Measurements from ENCODE around the gene TASP1.

TASP1 gene

GRCh38 chr20:13457487-13457886 lies 181.2 kb downstream of the TASP1 start:
- no peak for TF ChIP-seq CTCF (conservative IDR thresholded peaks at IDR 0.05; ENCODE audit: low read depth, low read length)
- no peak overlapping the region for H3K4me3 ChIP-seq (ENCODE audit: low read length)
- no peak for DNase-seq (ENCODE audit: low read depth)

GRCh38 chr20:13455713-13456112 lies 183.0 kb downstream of the TASP1 start:
- no peak for DNase-seq (ENCODE audit: low read depth)
- TF ChIP-seq CTCF (conservative IDR thresholded peaks at IDR 0.05; ENCODE audit: low read depth, low read length), result no peak
- no peak overlapping the region for H3K4me3 ChIP-seq (ENCODE audit: low read length)

DNA sequence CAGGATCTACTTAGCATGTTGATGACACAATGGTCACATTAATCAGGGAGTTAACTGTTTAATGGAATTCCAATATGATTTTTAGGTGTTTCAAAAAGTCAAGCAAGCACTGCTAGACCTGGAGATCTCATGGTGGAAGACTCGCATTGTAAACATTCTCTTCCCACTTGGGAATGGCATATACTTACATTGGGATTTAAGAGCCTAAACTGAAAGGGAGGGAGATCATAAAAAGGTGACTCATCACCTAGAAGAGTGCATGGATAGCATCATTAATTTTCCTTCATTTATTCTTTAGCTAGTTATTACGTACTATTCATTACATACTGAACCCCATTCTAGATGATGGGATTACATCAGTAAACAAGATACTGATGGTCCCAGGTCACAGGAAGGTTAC lies 185.4 kb downstream of the TASP1 start:
- no peak for TF ChIP-seq CTCF (conservative IDR thresholded peaks at IDR 0.05; ENCODE audit: low read depth, low read length)
- no peak overlapping the region for H3K4me3 ChIP-seq (ENCODE audit: low read length)
- no peak for DNase-seq (ENCODE audit: low read depth)

- H3K4me3 ChIP-seq (ENCODE audit: low read length), result no peak overlapping the region
- TF ChIP-seq CTCF (conservative IDR thresholded peaks at IDR 0.05; ENCODE audit: low read depth, low read length), result no peak
- DNase-seq (ENCODE audit: low read depth), result no peak
Observed at GRCh38 chr20:13452470-13453124, 186.1 kb downstream of the TASP1 start.

DNA sequence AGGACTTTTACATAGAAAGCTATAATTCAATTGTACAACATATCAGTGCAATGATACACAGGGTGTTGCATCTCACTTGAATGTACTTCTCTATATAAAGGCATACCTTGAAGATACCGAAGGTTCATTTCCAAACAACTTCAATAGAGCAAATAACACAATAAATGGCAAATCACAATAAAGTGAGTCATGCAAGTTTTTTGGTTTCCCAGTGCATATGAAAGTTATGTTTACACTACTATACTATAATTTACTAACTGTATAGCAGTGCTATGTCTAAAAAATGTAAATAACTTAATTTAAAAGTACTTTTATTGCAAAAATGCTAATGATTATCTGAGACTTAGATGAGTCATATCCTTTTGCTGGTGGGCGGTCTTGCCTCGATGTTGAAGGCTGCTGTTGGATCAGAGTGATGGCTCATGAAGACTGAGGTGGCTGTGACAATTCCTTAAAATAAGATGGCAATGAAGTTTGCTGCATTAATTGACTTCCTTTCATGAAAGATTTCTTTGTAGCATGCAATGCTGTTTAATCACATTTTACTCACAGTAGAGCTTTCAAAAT lies 188.8 kb downstream of the TASP1 start:
- DNase-seq (ENCODE audit: low read depth), result no peak
- H3K4me3 ChIP-seq (ENCODE audit: low read length), result no peak overlapping the region
- no peak for TF ChIP-seq CTCF (conservative IDR thresholded peaks at IDR 0.05; ENCODE audit: low read depth, low read length)

DNA sequence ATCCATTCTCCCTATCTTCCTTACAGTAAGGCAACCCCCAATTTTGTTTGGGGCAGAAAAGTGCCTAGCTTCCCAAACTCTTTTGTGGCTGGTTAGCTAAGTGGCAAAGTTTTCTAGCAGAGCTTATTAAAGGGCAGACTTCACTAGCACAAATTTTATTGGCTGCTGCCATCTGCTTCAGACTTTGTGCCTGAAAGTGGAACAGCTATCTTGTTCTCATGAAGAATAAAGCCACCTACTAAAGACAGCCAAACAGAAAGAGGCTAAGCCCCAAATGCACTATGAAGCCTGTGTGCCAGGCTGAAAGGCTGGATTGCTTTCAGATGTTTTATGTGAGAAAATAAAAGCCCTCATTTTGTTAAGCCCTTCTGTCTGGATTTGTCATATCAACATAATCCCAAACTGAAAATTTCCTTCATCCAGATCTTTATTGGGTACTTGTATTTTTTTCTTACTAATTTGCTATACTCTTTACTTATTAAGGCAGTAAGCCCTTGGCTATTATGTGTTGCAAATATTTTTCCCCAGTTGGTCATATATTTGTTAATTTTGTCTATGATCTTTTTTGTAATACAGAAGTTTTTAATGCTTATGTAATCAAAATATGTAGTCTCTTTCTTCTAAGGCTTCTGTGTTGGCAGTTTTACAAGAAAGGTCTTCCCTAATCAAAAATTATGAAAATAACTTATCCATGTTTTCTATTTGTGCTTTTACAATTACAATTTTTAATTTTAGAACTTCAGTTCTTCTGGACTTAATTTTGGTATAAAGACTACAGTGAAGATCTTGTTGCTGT lies 191.1 kb downstream of the TASP1 start:
- H3K4me3 ChIP-seq (ENCODE audit: low read length), result no peak overlapping the region
- TF ChIP-seq CTCF (conservative IDR thresholded peaks at IDR 0.05; ENCODE audit: low read depth, low read length), result no peak
- DNase-seq (ENCODE audit: low read depth), result no peak

Data from retinal pigment epithelial cell (primary cell).